ENCODE data around the gene MYB.
"Not testable (repeated sequence)": the region's sequence is repeated elsewhere in the genome, so short reads cannot be mapped to it uniquely, and the experiment has no call there.

- not testable (repeated sequence) for TF ChIP-seq CTCF, POLR2A (IDR thresholded peaks at IDR 0.05)
Measured at GRCh38 chr6:135164387-135164786, 16.7 kb upstream of the MYB start.

Measured in Peyer's patch (tissue), 4 donors.